Mesenchymal stem cell (in vitro differentiated cells and primary cell): ENCODE results near the gene TMEM150A. TPM values are rescaled to one million over a fixed set of nuclear protein-coding genes. Genes with fewer than 3 reads are reported as not detected.

ENCODE experiments used
- small RNA-seq: library from polyadenylated mRNA; stranded (forward); fragments of <200 nt; extraction: miRNeasy Mini kit (QIAGEN cat#:217004); gene quantifications from one replicate; pipeline ENCODE3, GENCODE V24; 2013; ENCODE audit warnings: low read depth

The TMEM150A gene

Small RNA genes within 50 kb of the gene (small RNA-seq; reads per million reads assigned to genes)
- not detected for gene RN7SL126P
